Neural progenitor cell (in vitro differentiated cells): ENCODE results near the gene GDI2.

Experiments used
- EZH2phosphoT487 ChIP-seq: fragments of 200-600 bp; sonication (generic); IDR thresholded peaks from 2 replicates; pipeline ENCODE4 v1.6.1; 2017; ENCODE audit warnings: antibody characterized with exemption
- TF ChIP-seq, protein P1 (sequence below): fragments of 200-600 bp; sonication (generic); IDR thresholded peaks from 2 replicates; pipeline ENCODE4 v1.5.1; 2017; ENCODE audit warnings: antibody characterized with exemption, mild to moderate bottlenecking

DNA sequence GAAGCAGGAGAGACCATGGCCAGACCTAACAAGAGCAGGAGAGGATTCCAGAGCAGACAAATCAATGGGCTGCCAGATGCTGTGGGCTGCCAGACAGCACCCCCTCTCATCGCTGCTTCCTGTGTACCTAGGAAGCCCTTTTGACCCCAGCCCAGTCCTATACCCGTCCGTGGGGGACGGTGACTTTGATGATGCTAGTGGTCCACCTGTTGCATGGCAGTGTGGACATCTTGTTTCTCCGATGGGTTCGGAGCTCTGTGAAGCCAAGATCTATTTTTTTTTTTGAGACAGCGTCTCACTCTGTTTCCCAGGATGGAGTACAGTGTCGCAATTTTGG, 18.2 kb upstream of the GDI2 start:
- TF ChIP-seq, protein P1, sequence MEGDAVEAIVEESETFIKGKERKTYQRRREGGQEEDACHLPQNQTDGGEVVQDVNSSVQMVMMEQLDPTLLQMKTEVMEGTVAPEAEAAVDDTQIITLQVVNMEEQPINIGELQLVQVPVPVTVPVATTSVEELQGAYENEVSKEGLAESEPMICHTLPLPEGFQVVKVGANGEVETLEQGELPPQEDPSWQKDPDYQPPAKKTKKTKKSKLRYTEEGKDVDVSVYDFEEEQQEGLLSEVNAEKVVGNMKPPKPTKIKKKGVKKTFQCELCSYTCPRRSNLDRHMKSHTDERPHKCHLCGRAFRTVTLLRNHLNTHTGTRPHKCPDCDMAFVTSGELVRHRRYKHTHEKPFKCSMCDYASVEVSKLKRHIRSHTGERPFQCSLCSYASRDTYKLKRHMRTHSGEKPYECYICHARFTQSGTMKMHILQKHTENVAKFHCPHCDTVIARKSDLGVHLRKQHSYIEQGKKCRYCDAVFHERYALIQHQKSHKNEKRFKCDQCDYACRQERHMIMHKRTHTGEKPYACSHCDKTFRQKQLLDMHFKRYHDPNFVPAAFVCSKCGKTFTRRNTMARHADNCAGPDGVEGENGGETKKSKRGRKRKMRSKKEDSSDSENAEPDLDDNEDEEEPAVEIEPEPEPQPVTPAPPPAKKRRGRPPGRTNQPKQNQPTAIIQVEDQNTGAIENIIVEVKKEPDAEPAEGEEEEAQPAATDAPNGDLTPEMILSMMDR, result no peak
- TF ChIP-seq EZH2phosphoT487, result no peak
